Measurements from ENCODE around the gene TSPAN2.

The TSPAN2 gene

DNA sequence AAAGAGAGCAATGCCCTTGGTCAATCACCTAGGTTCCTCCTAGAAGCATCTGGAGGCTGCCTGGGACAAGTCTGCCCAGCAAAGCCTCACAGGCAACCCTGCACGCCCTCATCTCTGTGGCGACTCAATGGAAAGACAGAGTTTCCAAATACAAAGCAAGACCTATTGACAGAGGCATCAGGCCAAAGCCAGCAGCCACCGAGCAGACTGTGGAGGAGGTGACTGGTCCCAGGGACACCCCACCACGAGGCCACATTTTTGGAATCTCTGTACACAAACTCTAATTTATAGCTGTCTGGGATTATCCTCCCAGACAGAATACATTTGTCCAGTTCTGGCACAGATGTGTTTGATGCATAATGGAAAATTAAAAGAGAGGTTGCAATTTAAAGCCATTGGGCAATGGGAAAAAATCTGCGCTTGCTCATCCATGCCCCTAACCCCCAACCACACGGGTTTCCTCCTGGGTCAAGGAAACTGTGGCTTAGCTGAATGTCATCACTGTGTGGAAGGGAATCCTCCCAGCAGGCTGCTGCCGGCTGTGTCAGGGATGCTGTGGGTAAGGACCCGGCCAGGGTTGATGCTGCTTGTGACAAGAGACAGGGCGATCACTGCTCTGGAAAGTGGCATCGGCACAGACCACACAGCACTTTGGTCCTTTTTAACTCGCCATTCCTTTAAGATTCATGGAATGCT is 14.3 kb downstream of the TSPAN2 start:
- no peak for DNase-seq (ENCODE audit: low read depth, low spot score)

DNA sequence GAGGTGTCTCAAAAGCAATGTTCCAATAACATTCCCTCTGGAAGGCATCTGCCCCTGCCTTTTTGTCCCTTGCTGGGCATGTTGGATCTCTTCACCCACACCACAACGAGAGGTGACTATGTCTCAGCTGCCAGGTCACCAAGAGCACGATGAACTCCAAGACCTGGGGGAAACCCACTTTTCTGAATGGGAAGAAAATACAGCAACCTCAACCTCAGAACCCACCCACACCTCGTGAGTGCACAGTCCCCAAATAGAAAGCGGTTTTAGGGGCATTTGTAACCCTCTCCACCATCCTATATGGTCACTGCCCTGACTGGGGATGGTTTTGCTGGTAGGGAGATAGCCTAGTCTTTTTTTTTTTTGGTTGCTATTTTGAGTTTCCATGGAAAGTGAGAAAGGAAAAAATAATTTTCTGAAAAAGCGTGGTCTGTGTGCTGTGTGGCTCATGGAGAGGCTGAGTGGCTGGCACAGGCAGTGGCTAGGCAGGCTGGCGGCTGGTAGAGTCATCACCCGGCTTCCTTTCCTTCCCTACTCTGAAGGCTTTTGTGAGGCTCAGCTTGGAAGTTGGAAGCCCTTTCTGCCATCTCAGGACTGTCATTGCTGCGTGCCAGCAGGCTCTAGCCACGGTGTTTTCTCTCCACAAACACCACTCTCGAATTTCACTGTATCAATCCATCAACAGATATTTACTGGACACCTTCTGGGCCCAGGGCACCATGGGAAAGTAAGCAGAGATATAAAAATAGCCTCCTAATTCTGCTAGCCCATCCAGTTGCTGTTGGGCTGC is 15.8 kb downstream of the TSPAN2 start:
- DNase-seq (ENCODE audit: low read depth, low spot score): no peak

DNA sequence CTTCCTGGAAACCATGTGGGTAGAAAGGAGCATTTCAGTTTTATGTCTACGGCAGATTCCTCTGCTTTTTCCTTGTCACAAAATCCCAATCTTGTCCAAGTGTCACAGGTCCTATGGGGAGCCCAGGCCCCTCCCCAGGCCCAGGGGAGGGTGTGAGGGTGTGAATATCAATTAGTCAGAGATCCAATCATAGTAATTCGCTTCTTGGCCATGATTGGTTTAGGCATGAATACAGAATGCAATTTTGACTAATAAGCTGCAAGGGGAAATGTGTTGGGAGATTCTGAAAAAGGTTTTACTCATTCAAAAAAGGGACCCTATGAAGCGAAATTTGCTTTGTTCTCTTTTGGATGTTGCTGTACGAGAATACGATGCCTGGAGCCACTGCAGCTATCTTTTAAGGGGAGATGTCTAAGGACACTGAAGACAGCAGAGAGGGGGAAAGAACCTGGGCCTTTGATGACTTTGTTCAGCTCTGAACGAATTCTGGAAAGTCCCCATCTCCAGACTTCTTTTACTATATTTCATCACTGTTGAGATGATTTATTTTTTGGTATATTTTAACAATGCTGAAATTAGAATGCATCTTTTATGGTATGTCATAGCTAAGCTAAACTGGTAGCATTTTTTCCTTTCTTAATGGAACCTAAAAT is 18.2 kb downstream of the TSPAN2 start:
- DNase-seq (ENCODE audit: low read depth, low spot score): no peak

DNA sequence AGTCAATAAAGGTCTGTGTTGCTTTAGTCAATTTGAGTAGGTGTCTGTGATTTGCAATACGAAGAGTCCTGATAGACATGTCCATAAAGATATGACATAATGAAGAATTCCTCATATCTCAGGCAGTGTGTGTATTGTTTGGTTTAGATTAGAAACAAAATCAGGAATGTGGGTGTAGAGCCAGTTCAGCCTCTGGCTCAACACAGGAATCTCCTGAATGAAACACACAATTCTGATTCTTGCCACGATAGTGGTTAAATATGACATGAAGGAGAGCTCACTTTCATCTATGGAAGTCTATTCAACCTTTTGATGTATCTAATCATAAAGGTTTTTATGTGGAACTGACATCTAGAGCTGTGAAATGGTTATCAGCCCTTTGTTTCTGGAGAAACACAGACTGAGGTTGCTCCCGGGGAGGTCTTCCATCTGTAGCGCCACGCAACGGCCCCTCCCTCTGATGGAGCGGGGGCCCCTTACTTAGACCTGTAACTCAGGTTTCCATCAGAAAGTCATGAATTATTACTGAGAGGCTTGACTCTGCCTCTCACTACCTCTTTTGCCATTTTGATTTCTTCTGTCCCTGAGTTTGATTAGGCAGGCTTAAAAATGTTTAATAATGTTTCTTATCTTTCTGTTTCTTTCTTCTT is 19.5 kb downstream of the TSPAN2 start:
- no peak for DNase-seq (ENCODE audit: low read depth, low spot score)

DNA sequence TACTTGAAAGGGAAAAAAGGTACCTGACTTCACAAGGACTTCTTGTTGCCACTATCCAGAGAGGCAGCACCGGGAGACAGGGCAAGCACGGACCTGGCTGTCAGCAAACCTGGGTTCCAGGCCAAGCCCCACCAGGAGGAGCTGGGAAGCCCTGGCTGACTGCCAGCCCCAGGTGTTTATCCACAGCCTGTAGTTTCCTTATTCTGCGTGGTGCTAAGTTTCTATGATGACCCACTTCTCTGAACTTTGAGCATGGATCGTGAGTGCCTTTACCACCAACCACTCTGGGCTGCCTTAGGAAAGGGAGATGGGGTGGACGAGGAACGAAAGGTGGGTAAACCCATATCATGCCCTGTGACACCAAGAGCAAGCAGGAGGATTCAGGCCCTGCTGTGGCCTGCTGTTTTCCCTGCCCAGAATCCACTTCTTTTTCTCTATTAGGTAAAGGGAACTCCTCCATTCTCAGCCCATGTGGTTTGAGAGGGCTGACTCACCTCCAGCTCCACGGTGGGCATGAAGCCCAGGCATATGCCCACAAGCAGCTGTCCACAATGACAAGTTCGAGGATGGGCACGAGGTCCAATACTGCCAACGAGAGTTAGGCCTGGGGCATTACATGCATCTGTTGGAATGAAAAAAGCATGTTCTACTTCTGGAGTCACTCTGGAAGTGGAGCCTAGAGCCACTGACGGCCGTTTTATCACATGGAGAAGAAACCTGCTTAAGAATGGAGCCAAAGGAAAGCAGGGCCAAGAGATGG is 20.3 kb downstream of the TSPAN2 start:
- no peak for DNase-seq (ENCODE audit: low read depth, low spot score)

DNA sequence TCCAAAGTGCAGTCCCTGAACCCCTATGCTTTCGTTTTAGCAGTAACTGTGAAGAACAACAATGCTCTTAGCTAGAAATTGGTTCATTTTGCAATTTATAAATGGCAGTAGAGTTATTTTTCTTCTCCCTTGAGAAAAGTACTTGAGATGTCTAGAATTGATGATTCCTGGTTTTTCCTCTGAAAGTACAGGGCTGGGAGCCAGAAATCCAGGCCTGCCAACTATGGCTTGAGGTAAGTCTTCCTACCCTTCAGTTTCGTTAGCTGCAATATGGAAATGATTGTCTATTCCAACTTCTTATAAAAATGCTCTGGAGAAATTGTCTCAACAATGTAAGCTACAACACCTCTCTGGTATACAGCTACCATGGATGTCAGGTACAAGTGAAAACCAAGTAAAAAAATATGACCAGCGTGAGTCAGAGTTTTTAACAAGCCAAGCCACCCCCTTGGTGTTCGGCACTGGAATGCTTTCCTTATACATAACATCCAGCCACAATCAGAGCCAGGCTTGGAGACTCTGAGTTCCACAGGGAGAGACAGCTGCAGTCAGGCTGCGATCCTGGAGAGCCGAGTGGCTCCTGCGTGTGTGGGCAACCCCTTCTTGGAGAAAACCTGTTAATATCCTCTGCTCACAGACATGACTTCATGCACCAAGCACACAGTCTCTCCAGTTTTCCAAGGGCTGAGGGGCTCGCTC is 22.0 kb downstream of the TSPAN2 start:
- no peak for DNase-seq (ENCODE audit: low read depth, low spot score)

DNA sequence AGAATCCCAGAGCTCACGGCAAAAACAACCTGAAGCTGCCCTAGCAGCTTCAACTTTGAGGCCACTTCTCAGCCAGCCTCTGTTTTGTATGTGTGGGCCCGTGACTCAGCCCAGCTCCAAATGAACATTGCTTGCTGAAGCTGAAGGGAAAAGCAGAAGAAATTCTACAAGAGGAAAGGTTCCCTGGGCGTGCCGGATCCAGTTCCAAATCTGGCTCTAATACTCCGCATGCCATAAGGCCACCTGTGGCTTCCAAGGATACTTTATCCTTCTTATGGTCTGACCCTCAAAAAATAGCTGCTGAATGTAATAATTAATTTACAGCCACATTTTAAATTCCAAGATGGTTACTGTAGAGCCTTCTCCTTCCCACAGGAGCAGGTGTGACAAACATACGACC is 24.3 kb downstream of the TSPAN2 start:
- no peak for DNase-seq (ENCODE audit: low read depth, low spot score)

DNA sequence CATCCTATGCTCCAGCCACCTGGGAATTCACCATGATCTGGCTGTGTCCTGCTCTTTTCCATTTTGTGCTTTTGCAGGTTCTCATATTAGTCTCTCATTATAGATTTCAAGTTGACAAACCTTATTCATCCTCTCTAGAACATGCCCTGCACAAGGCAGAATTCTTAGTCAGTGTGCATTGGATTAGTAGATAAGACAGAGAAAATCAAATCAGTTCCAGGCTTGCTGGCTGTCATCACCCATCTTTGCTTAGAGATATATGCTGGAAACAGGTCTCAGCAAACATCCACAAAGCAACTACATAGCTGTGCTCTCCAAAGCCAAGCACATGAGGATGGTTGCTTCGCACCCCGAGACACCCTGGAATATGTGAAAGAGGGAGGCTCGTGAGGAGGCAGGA is 24.8 kb downstream of the TSPAN2 start:
- no peak for DNase-seq (ENCODE audit: low read depth, low spot score)

DNA sequence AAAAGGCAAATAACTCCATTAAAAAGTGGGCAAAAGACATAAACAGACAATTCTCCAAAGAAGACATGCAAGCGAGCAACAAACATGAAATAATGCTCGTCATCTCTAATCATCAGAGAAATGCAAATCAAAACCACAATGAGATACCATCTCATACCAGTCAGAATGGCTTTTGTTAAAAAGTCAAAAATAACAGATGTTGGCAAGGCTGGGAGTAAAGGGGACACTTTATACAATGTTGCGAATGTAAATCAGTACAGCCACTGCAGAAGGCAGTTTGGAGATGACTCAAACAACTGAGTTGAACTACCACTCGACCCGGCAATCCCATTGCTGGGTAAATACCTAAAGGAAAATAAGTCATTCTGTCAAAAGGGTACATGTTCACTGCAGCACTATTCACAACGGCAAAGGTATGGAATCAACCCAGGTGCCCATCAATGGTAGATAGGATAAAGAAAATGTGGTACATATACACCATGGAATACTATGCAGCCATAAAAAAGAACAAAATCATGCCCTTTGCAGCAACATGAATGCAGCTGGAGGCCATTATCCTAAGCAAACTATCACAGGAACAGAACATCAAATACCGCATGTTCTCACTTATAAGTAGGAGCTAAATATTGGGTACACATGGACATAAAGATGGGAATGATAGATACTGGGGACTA is 25.9 kb downstream of the TSPAN2 start:
- no peak for DNase-seq (ENCODE audit: low read depth, low spot score)

DNA sequence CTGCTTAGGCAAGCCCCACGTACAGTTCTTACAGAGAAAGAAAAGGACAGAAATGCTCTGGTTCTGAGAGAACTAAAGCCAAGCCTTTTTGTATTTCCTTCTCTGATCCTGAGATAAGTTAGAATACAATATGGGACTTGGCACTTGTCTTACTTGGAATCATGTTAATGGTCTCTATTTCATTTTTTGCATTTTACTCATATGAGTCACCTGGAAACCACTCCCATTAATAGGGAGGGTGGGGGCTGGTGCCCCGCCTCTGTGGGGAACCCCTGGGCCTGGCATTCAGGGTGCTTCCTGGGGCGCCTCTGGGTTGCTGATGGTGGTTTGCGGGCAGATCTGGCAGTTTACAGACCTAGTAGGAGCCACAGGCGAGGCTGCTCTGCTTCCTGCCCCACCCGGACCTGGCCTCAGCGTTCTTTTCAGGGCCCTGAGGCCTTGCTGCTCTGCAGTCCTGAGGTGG is 26.7 kb downstream of the TSPAN2 start:
- DNase-seq (ENCODE audit: low read depth, low spot score): peak; percentile 82

DNA sequence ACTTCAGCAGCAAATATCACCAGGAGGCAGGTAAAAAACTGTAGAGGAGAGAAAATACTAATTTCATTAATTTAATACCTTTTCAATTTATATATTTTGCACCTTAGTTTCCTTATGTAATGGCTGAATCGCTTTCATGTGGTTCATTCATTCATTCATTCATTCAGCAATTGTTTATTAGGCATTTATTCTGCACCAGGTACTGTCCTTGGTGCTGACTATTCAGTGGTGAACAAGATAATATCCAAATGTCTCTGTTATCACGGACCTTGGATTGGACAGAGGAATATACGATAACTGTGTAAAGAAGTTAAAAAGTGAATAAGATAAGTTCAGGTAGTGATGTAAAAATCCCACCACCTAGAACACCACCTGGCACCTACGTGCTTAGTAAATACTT is 28.8 kb downstream of the TSPAN2 start:
- no peak for DNase-seq (ENCODE audit: low read depth, low spot score)

DNA sequence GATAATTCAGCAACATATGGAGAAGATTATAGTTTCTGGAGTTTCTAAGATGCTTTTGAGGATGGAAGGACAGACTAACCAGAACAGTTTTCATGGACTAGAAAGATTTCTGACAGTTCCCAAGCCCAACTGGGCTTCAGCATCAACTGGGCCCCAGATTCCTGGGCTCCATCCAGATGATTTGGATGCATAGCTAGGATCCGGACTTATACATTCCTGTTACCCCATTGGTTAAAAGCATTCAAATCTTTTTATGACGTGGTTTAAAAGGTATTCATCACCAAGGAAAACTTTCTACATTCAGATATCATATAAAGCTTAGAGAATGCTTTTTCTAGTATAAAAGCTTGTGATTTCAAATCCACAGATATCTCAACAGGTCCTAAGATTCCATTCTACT is 30.0 kb downstream of the TSPAN2 start:
- no peak for DNase-seq (ENCODE audit: low read depth, low spot score)

DNA sequence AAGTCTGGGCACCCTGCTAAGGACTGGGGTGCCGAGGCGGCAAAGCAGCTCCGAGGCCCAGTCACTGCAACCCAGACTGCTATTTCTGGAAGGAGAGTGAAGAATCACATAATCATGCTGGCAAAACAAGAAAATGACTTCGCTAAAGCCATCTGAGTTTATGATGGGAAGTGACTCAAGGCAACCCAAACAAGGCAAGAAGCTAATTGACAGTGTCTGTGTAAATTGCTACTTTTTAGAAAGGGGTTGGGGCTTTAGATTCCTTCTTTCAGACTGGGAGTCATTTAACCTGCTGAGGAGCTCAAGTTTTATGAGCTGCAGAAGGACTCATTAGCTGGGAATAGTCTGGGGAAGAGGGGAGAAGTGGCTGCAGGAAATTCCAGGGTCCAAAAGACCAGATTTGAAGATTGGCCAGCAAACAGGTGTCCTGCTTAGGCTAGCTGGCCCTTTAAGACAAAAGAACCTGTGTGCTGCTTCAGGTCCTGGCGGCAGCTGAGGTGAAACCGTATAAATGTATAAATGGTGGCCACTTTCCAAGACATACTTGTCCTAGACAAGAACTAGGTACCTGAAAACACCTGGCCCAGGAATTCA is 31.5 kb downstream of the TSPAN2 start:
- DNase-seq (ENCODE audit: low read depth, low spot score): no peak

DNA sequence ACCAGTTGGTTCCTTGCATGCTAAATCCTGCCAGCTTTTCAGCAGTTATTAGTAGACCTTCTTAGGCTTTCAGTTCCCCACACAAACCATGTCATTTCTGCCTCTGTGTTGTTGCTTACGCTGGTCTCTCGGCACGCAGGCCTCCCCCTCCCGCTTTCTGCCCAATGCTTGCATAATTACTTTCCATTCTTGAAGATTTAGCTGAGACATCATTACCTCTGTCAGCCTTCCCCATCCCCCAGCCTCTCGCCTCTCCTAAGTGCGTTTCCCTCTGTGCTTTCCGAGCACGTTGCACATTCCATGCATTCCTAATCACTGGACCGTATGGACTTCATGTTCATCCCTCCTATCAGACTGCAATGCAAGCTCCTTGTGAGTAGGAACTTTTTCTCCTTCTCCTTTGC is 32.9 kb downstream of the TSPAN2 start:
- no peak for DNase-seq (ENCODE audit: low read depth, low spot score)

DNA sequence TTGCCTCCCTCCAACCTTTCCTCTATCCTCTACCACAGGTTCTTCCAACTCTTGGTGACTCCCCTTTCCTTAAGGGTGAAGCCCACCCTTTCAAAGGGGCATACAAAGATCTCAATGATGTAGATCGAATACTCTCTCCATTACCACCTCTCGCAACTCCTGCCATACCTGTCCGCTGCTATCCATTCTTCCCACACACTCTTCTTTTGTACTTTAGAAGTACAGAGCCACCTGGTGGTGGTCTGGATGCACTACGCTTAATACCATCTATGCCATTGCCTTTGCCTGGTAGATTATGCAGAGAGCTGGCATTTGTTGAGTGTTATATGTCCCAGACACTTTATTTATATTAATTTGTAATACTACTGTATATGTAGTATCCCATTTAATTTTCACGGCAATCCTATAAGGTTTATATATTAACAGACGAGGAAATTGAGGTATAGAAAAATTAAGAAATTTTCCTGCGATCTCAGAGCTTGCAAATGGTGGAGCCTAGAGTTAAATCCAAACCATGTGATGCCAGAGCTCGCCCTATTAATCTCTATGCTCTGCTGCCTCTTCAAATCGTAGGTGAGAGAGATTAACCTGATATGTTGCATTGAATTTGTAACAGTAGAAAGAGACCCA is 36.7 kb downstream of the TSPAN2 start:
- peak; percentile 31 for DNase-seq (ENCODE audit: low read depth, low spot score)

DNA sequence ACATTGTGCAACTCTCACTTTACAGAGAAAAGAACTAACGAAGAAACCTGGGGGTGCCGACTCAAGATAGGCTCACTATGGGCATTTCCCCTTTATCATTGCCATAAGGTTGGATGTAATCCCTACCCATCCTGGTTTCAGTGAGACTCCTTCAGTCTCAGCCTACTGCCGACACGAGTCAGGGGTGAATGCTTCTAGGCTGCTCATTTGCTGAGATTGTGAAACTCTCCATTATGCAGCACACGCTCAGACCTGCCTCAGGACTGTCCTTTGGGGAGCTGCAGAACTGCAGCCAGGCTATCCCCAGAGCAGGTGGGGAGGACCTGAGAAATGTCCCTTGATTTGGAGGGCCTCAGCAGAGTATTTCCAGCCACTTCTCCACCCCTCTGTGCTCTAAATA is 37.5 kb downstream of the TSPAN2 start:
- no peak for DNase-seq (ENCODE audit: low read depth, low spot score)

DNA sequence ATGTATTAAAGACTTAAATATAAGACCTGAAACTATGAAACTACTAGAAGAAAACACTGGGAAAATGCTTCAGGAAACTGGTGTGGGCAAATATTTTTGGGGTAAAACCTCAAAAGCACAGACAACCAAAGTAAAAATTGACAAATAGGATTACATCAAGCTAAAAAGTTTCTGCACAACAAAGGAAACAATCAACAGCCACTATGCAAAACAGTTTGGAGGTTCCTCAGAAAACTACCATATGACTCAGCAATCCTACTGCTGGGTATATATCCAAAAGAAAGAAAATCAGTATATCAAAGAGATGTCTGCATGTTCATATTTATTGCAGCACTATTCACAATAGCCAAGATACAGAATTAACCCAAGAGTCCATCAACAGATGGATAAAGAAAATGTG is 42.6 kb downstream of the TSPAN2 start:
- DNase-seq (ENCODE audit: low read depth, low spot score): no peak

DNA sequence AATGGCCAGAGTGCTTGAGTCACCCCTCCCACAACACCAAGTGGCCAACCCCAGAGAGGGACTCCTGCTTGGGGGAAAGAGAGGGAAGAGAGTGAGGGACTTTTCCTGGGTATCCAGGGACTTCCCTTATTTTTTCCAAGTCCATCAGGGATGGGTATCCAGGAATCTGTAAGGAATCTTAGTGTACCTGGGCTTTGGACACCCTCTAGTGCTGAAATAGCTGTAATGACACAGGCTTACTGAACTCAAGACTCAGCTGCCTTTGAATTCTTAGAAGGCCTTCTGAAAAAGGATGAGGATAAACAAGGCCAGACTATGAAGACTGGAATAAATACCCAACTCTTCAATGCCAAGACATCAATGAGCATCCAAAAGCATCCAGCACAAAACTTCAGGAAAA is 47.6 kb downstream of the TSPAN2 start:
- no peak for DNase-seq (ENCODE audit: low read depth, low spot score)

DNA sequence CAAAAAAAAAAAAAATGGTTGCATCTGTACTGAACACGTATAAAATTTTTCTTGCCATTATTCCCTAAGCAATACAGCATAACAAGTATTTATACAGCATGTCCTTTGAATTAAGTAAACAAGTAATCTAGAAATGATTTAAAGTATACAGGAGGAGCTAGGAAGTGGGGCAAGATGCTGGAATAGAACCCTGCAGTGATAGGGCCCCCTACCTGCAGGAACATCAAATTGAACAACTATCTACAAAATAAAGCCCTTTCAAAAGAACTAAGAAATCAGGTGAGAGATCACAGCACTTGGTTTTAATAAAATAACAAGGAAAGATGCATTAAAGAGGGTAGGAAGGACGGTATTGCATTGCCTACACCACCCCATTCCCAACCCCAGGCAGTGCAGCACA is 48.8 kb downstream of the TSPAN2 start:
- no peak for DNase-seq (ENCODE audit: low read depth, low spot score)
